Endodermal cell (in vitro differentiated cells): Measurements from ENCODE around the gene DHRS12. TPM values are rescaled to one million over a fixed set of nuclear protein-coding genes. Genes with fewer than 3 reads are reported as not detected.

ENCODE experiments used
- DNase-seq: peaks from one replicate; pipeline ENCODE4 v3.0.0-alpha.2; 2017
- H3K27ac ChIP-seq: 2 replicates; pipeline ENCODE4 v1.5.1; 2013; ENCODE audit warnings: mild to moderate bottlenecking, low read depth, low read length, moderate library complexity
- H3K27me3 ChIP-seq: 2 replicates; pipeline ENCODE4 v1.6.1; 2013; ENCODE audit warnings: mild to moderate bottlenecking, low read length, moderate library complexity; ENCODE audit not compliant: insufficient read depth, control insufficient read depth, poor library complexity, severe bottlenecking
- H3K36me3 ChIP-seq: 2 replicates; pipeline ENCODE4 v1.7.0; 2013; ENCODE audit warnings: mild to moderate bottlenecking, low read length, moderate library complexity; ENCODE audit not compliant: control insufficient read depth, insufficient read depth
- H3K4me1 ChIP-seq: one replicate; pipeline ENCODE4 v1.7.0; 2013; ENCODE audit warnings: low read length; ENCODE audit not compliant: control insufficient read depth, insufficient read depth
- H3K4me3 ChIP-seq: 2 replicates; pipeline ENCODE4 v1.5.1; 2013; ENCODE audit warnings: mild to moderate bottlenecking, low read length, moderate library complexity
- H3K9ac ChIP-seq: 2 replicates; pipeline ENCODE4 v1.6.1; 2013; ENCODE audit warnings: mild to moderate bottlenecking, low read length, moderate library complexity; ENCODE audit not compliant: poor library complexity, severe bottlenecking; ENCODE audit errors: extremely low read depth
- H3K9me3 ChIP-seq: 2 replicates; pipeline ENCODE4 v1.6.1; 2013; ENCODE audit warnings: mild to moderate bottlenecking, low read length, moderate library complexity; ENCODE audit not compliant: control insufficient read depth
- H3K27ac Mint-ChIP-seq: 2 replicates; pipeline ENCODE4 v1.8.0; 2020; ENCODE audit warnings: mixed read lengths
- H3K27me3 Mint-ChIP-seq: 2 replicates; pipeline ENCODE4 v1.8.0; 2021; ENCODE audit warnings: mild to moderate bottlenecking, mixed read lengths; ENCODE audit not compliant: insufficient read depth
- H3K36me3 Mint-ChIP-seq: 2 replicates; pipeline ENCODE4 v1.8.0; 2020; ENCODE audit warnings: low read depth, mixed read lengths
- H3K4me1 Mint-ChIP-seq: 2 replicates; pipeline ENCODE4 v1.8.0; 2020; ENCODE audit warnings: mixed read lengths
- H3K4me3 Mint-ChIP-seq: 2 replicates; pipeline ENCODE4 v1.8.0; 2020; ENCODE audit warnings: mild to moderate bottlenecking, moderate library complexity, mixed read lengths
- H3K9me3 Mint-ChIP-seq: 2 replicates; pipeline ENCODE4 v1.8.0; 2020; ENCODE audit warnings: mild to moderate bottlenecking, mixed read lengths
- CTCF ChIP-seq: fragments of 200-600 bp; sonication (generic); conservative IDR thresholded peaks from 2 replicates; pipeline ENCODE4 v1.5.0; 2021; ENCODE audit warnings: antibody characterized with exemption, mild to moderate bottlenecking
- WGBS, 2 experiments: methylation state at CpG; one replicate each; pipeline versions ENCODE4 v1.1.5 to v1.1.7; 2013; ENCODE audit warnings: missing lambda C conversion rate in 2 of 2, mixed read lengths in 1 of 2; ENCODE audit not compliant: insufficient coverage in 1 of 2, insufficient read length in 1 of 2; 5-methylcytosine and 5-hydroxymethylcytosine counted together
- total RNA-seq, 2 donors: library from RNA; stranded (reverse); fragmentation: NEBNext Ultra II Directional in 1 of 2; extraction: Animal tissue kit (Norgen Biotek cat#: 25700) in 1 of 2; gene quantifications; 2 replicates in 1 of 2; 3 replicates in 1 of 2; pipeline ENCODE4 v1.2.1, GENCODE V29; 2021

The DHRS12 gene
- total RNA-seq, 2 donors from 2014 or later = 13.8 to 19.8 TPM

- 87 to 93% methylated on average over 8 of the region's 8 CpGs for WGBS, 2 experiments
- H3K27me3 ChIP-seq = no peaks in the 10 kb centered on the region
- H3K36me3 ChIP-seq = peaks cover 9% of the 10 kb centered on the region
- Mint-ChIP-seq H3K4me3 (no peak overlapping the region), H3K9me3 (no peaks in the 10 kb centered on the region), H3K27me3 (no peaks in the 10 kb centered on the region), H3K4me1 (peaks cover 3% of the 10 kb centered on the region), H3K27ac (no peak overlapping the region), H3K36me3 (peaks cover 18% of the 10 kb centered on the region)
- peak; percentile 67 for TF ChIP-seq CTCF
- DNase-seq = peak; percentile 82
- no peaks in the 10 kb centered on the region for H3K4me1 ChIP-seq
- no peaks in the 10 kb centered on the region for H3K9me3 ChIP-seq
- no peak overlapping the region for H3K4me3 ChIP-seq
- H3K27ac ChIP-seq = no peak overlapping the region
- no peak overlapping the region for H3K9ac ChIP-seq
Observed at GRCh38 chr13:51767100-51767499, 36.9 kb downstream of the DHRS12 start.

- Mint-ChIP-seq H3K27ac (peak overlapping the region; percentile 22), H3K36me3 (peaks cover 22% of the 10 kb centered on the region), H3K27me3 (no peaks in the 10 kb centered on the region), H3K4me3 (no peak overlapping the region), H3K9me3 (no peaks in the 10 kb centered on the region), H3K4me1 (peaks cover 3% of the 10 kb centered on the region)
- no peak for TF ChIP-seq CTCF
- no peak overlapping the region for H3K9ac ChIP-seq
- DNase-seq = no peak
- no peaks in the 10 kb centered on the region for H3K4me1 ChIP-seq
- peaks cover 16% of the 10 kb centered on the region for H3K36me3 ChIP-seq
- no peak overlapping the region for H3K27ac ChIP-seq
- no peaks in the 10 kb centered on the region for H3K27me3 ChIP-seq
- WGBS, 2 experiments = 94 to 97% methylated on average over 3 to 4 of the region's 4 CpGs
- H3K4me3 ChIP-seq = no peak overlapping the region
- no peaks in the 10 kb centered on the region for H3K9me3 ChIP-seq
Observed at GRCh38 chr13:51765142-51765515, 38.8 kb downstream of the DHRS12 start.

GRCh38 chr13:51764184-51765141, 39.5 kb downstream of the DHRS12 start:
- Histone ChIP-seq H3K4me1 (no peaks in the 10 kb centered on the region), H3K9me3 (no peaks in the 10 kb centered on the region), H3K4me3 (no peak overlapping the region), H3K27me3 (no peaks in the 10 kb centered on the region), H3K27ac (peak overlapping the region; percentile 57), H3K9ac (no peak overlapping the region), H3K36me3 (peaks cover 18% of the 10 kb centered on the region)
- peaks cover 24% of the 10 kb centered on the region for H3K36me3 Mint-ChIP-seq
- H3K27me3 Mint-ChIP-seq = no peaks in the 10 kb centered on the region
- H3K4me3 Mint-ChIP-seq = no peak overlapping the region
- peak overlapping the region; percentile 22 for H3K27ac Mint-ChIP-seq
- 94 to 95% methylated on average over 9 to 12 of the region's 12 CpGs for WGBS, 2 experiments
- peaks cover 3% of the 10 kb centered on the region for H3K4me1 Mint-ChIP-seq
- TF ChIP-seq CTCF = no peak
- DNase-seq = no peak
- no peaks in the 10 kb centered on the region for H3K9me3 Mint-ChIP-seq
